ENCODE results near the gene CD52. TPM values are rescaled to one million over a fixed set of nuclear protein-coding genes. Genes with fewer than 3 reads are reported as not detected.

CD52 gene
- polyA plus RNA-seq, 1 donor (not counting 4 experiments of a cell fraction or from before 2014, with no cell fraction given): 0.22 TPM

DNA sequence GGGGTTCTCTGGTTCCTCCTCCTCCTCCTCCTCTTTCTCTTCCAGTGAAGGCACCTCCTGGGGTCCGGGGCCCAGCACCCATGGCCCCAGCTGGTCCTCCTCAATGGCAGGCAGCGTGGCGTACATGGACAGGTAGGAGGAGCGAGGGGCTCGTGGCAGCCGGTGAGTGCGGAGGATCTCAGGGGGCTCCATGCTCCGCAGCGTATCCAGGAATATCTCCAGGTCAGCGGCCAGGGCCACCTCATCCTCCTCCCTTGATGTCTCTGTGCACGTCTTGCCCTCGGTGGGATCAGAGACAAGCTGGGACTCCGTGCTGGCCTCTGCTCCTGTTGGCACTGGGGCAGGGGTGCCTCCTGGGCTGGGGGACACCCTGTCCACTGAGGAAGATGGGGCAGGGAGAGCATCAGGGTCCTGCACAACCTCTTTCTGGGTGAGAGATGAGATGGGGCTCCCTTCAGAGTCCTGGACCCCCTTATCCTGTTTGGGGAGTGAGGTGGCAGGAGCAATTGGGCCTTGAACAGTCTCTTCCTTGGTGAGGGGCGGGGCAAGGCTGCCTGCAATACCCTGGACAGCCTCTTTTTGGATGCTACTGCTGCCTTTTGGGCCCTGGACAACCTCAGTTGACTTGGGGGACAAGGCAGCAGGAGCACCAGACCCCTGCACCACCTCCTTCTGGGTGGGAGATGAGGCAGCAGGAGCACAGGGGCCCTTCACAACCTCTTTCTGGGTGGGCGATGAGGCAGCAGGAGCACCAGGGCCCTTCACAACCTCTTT lies 26.6 kb downstream of the CD52 start:
- H3K36me3 ChIP-seq (ENCODE audit: control insufficient read depth in 2 of 2, extremely low read depth in 1 of 2, insufficient read depth in 2 of 2, low read length in 2 of 2): peaks cover 0 to 15% of the 10 kb centered on the region in 2 experiments
- no peak overlapping the region for H3K27ac ChIP-seq (ENCODE audit: control insufficient read depth, insufficient read depth, low read length)
- no peak for FAIRE-seq
- H3K9me1 ChIP-seq (ENCODE audit: control insufficient read depth, extremely low read depth, insufficient read depth, low read length): no peaks in the 10 kb centered on the region
- H2AFZ ChIP-seq (ENCODE audit: control insufficient read depth, low read length): no peak overlapping the region
- no peaks in the 10 kb centered on the region for H3K27me3 ChIP-seq (ENCODE audit: control insufficient read depth, extremely low read depth, insufficient read depth, low read length)
- no peaks in the 10 kb centered on the region for H3K9me3 ChIP-seq (ENCODE audit: control insufficient read depth, low read depth, low read length)
- TF ChIP-seq, protein P1, sequence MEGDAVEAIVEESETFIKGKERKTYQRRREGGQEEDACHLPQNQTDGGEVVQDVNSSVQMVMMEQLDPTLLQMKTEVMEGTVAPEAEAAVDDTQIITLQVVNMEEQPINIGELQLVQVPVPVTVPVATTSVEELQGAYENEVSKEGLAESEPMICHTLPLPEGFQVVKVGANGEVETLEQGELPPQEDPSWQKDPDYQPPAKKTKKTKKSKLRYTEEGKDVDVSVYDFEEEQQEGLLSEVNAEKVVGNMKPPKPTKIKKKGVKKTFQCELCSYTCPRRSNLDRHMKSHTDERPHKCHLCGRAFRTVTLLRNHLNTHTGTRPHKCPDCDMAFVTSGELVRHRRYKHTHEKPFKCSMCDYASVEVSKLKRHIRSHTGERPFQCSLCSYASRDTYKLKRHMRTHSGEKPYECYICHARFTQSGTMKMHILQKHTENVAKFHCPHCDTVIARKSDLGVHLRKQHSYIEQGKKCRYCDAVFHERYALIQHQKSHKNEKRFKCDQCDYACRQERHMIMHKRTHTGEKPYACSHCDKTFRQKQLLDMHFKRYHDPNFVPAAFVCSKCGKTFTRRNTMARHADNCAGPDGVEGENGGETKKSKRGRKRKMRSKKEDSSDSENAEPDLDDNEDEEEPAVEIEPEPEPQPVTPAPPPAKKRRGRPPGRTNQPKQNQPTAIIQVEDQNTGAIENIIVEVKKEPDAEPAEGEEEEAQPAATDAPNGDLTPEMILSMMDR (optimal IDR thresholded peaks at IDR 0.05 in 1 of 3, IDR thresholded peaks at IDR 0.05 in 1 of 3, conservative IDR thresholded peaks at IDR 0.05 in 1 of 3; ENCODE audit: extremely low read depth in 1 of 3, insufficient read depth in 2 of 3, low read length in 3 of 3): no peak
- TF ChIP-seq EZH2 (IDR thresholded peaks at IDR 0.05; ENCODE audit: low read length): no peak
- dilution Hi-C loops (cut with MboI; ENCODE audit: extremely low pct_ligation_motif_present, low sequenced_read_pairs): no loop called here
- H3K9ac ChIP-seq (ENCODE audit: control insufficient read depth, extremely low read depth, insufficient read depth, low read length): no peak overlapping the region
- peaks cover 12% of the 10 kb centered on the region for H3K4me1 ChIP-seq (ENCODE audit: control insufficient read depth, extremely low read depth, insufficient read depth, low read length)
- no peaks in the 10 kb centered on the region for H3K79me2 ChIP-seq (ENCODE audit: control insufficient read depth, insufficient read depth, low read length)
- no peaks in the 10 kb centered on the region for H4K20me1 ChIP-seq (ENCODE audit: control insufficient read depth, extremely low read depth, insufficient read depth, low read length)
- H3K4me3 ChIP-seq (ENCODE audit: control insufficient read depth in 2 of 3, extremely low read depth in 1 of 3, insufficient read depth in 2 of 3, low read depth in 1 of 3, low read length in 3 of 3): no peak overlapping the region
- H3K4me2 ChIP-seq (ENCODE audit: control insufficient read depth, extremely low read depth, insufficient read depth, low read depth, low read length): no peak overlapping the region
- no peak for DNase-seq (ENCODE audit: low read depth, low spot score)

DNA sequence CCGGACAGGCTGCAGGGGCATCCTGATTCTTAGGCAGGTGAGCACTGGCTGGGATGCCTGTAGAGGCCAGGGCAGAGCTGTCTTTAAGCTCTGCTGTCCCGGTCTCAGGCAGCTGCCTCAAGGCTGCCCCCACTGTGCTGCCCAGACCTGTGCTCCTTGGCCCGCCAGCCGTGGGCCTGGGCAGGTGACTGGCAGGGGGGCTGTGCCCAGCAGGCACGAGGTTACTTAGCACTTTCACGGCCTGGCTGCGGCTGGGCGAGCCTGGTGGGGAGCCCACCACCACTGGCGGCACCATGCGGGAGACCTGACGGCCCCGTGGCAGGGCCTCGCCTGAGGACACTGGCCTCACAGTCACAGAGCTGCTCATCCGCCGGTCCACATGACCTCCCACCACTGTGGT lies 28.0 kb downstream of the CD52 start:
- dilution Hi-C loops (cut with MboI; ENCODE audit: extremely low pct_ligation_motif_present, low sequenced_read_pairs): no loop called here
- H2AFZ ChIP-seq (ENCODE audit: control insufficient read depth, low read length): no peak overlapping the region
- H3K4me3 ChIP-seq (ENCODE audit: control insufficient read depth in 2 of 3, extremely low read depth in 1 of 3, insufficient read depth in 2 of 3, low read depth in 1 of 3, low read length in 3 of 3): no peak overlapping the region
- no peak for DNase-seq (ENCODE audit: low read depth, low spot score)
- no peaks in the 10 kb centered on the region for H4K20me1 ChIP-seq (ENCODE audit: control insufficient read depth, extremely low read depth, insufficient read depth, low read length)
- H3K36me3 ChIP-seq (ENCODE audit: control insufficient read depth in 2 of 2, extremely low read depth in 1 of 2, insufficient read depth in 2 of 2, low read length in 2 of 2): peaks cover 0 to 15% of the 10 kb centered on the region in 2 experiments
- no peaks in the 10 kb centered on the region for H3K27me3 ChIP-seq (ENCODE audit: control insufficient read depth, extremely low read depth, insufficient read depth, low read length)
- TF ChIP-seq EZH2 (IDR thresholded peaks at IDR 0.05; ENCODE audit: low read length): no peak
- TF ChIP-seq, protein P1 (optimal IDR thresholded peaks at IDR 0.05 in 1 of 3, IDR thresholded peaks at IDR 0.05 in 1 of 3, conservative IDR thresholded peaks at IDR 0.05 in 1 of 3; ENCODE audit: extremely low read depth in 1 of 3, insufficient read depth in 2 of 3, low read length in 3 of 3): no peak
- peaks cover 7% of the 10 kb centered on the region for H3K4me1 ChIP-seq (ENCODE audit: control insufficient read depth, extremely low read depth, insufficient read depth, low read length)
- FAIRE-seq: no peak
- H3K9me1 ChIP-seq (ENCODE audit: control insufficient read depth, extremely low read depth, insufficient read depth, low read length): no peaks in the 10 kb centered on the region
- H3K9me3 ChIP-seq (ENCODE audit: control insufficient read depth, low read depth, low read length): no peaks in the 10 kb centered on the region
- H3K79me2 ChIP-seq (ENCODE audit: control insufficient read depth, insufficient read depth, low read length): no peaks in the 10 kb centered on the region
- H3K9ac ChIP-seq (ENCODE audit: control insufficient read depth, extremely low read depth, insufficient read depth, low read length): no peak overlapping the region
- no peak overlapping the region for H3K27ac ChIP-seq (ENCODE audit: control insufficient read depth, insufficient read depth, low read length)
- H3K4me2 ChIP-seq (ENCODE audit: control insufficient read depth, extremely low read depth, insufficient read depth, low read depth, low read length): no peak overlapping the region
